Esophagus muscularis mucosa (tissue), 4 donors: ENCODE data around the gene TPPP. TPM values are rescaled to one million over a fixed set of nuclear protein-coding genes. Genes with fewer than 3 reads are reported as not detected.

ENCODE experiments used
- DNase-seq: peaks from one replicate; pipeline ENCODE4 v3.0.0-alpha.2; 2017; ENCODE audit errors: extremely low spot score
- H3K27ac ChIP-seq, 4 donors: fragments of 200-600 bp; sonication (generic); replicated peaks in 1 of 4; 1 replicate in 3 of 4; 2 replicates in 1 of 4; pipeline ENCODE4 v1.5.1; 2016 to 2019; ENCODE audit warnings: mild to moderate bottlenecking in 1 of 4
- H3K27me3 ChIP-seq, 4 donors: fragments of 200-600 bp; sonication (generic); one replicate each; pipeline versions ENCODE4 v1.5.1 to v1.6.0; 2016 to 2019
- H3K36me3 ChIP-seq, 4 donors: fragments of 200-600 bp; sonication (generic); one replicate each; pipeline ENCODE4 v1.5.1; 2016 to 2019
- H3K4me1 ChIP-seq, 4 donors: fragments of 200-600 bp; sonication (generic); one replicate each; pipeline ENCODE4 v1.5.1; 2016 to 2019
- H3K4me3 ChIP-seq, 4 donors: fragments of 200-600 bp; sonication (generic); 1 replicate in 2 of 4; 2 replicates in 2 of 4; pipeline ENCODE4 v1.5.1; 2016 to 2019; ENCODE audit warnings: mild to moderate bottlenecking in 4 of 4, moderate library complexity in 1 of 4
- H3K9me3 ChIP-seq, 4 donors: fragments of 200-600 bp; sonication (generic); 1 replicate in 3 of 4; 2 replicates in 1 of 4; pipeline ENCODE4 v1.5.1; 2016 to 2019
- CTCF ChIP-seq, 3 experiments: fragments of 200-600 bp in 2 of 3; fragments of 450-650 bp in 1 of 3; sonication (generic) in 2 of 3; IDR thresholded peaks; one replicate each; pipeline ENCODE4 v1.5.1; 2017 to 2019; ENCODE audit warnings: antibody characterized with exemption in 3 of 3, mild to moderate bottlenecking in 2 of 3, moderate library complexity in 1 of 3
- EP300 ChIP-seq: sonication (generic); formaldehyde crosslinking; IDR thresholded peaks from one replicate; pipeline ENCODE4 v1.6.1; 2017; ENCODE audit warnings: antibody characterized with exemption
- POLR2A ChIP-seq: fragments of 450-650 bp; IDR thresholded peaks from one replicate; pipeline ENCODE4 v1.6.1; 2017; ENCODE audit warnings: antibody characterized with exemption, moderate library complexity, mild to moderate bottlenecking, low read depth
- POLR2AphosphoS5 ChIP-seq, 2 donors: sonication (generic); formaldehyde crosslinking; IDR thresholded peaks; one replicate each; pipeline ENCODE4 v1.6.1; 2017; ENCODE audit warnings: antibody characterized with exemption in 2 of 2
- WGBS: methylation state at CpG from one replicate; pipeline ENCODE4 v1.1.5; 2018; 5-methylcytosine and 5-hydroxymethylcytosine counted together
- intact Hi-C: fragments of 100-400 bp; cut with DNase I; formaldehyde crosslinking; loops from one replicate; pipeline ENCODE4 v1.15.1; 2023
- total RNA-seq, 4 donors: library from RNA; depleted of rRNA; stranded (reverse); fragments of >200 nt; gene quantifications; one replicate each; pipeline versions ENCODE4 v1.1.0 to v1.2.1, GENCODE V29; 2016

TPPP gene
- total RNA-seq, 4 donors from 2014 or later, result 19.5 to 45.7 (median 34.5) TPM

GRCh38 chr5:673161-673830 lies 19.9 kb downstream of the TPPP start:
- peaks cover 0 to 16% (median 0%) of the 10 kb centered on the region in 4 donors for H3K36me3 ChIP-seq
- peaks cover 47 to 96% (median 95%) of the 10 kb centered on the region in 4 donors for H3K4me1 ChIP-seq
- no peak for DNase-seq
- intact Hi-C loops, result loop anchor here (5.0 to 10.0 kb wide), 2 partner anchors 92 to 229 kb away; no protein-coding TSS in a partner anchor
- no peaks in the 10 kb centered on the region for H3K9me3 ChIP-seq
- 7% methylated on average over 9 of the region's 19 CpGs for WGBS
- H3K4me3 ChIP-seq, result peak overlapping the region; percentile 11 to 46 (median 36)
- H3K27me3 ChIP-seq, result no peaks in the 10 kb centered on the region
- H3K27ac ChIP-seq, result peak overlapping the region; percentile 75 to 81 (median 76)
- TF ChIP-seq EP300 (no peak), CTCF (IDR thresholded peaks at IDR 0.05) (no peak), POLR2A (no peak), POLR2AphosphoS5 (IDR thresholded peaks at IDR 0.05) (no peak)

- peak overlapping the region; percentile 11 to 46 (median 36) for H3K4me3 ChIP-seq
- H3K9me3 ChIP-seq, result no peaks in the 10 kb centered on the region
- H3K27ac ChIP-seq, result peak overlapping the region; percentile 75 to 81 (median 76)
- peaks cover 47 to 93% (median 93%) of the 10 kb centered on the region in 4 donors for H3K4me1 ChIP-seq
- peak; percentile 95 for DNase-seq
- H3K36me3 ChIP-seq, result peaks cover 0 to 13% (median 0%) of the 10 kb centered on the region in 4 donors
- 3% methylated on average over 16 of the region's 27 CpGs for WGBS
- intact Hi-C loops, result loop anchor here (5.0 to 10.0 kb wide), 2 partner anchors 92 to 230 kb away; no protein-coding TSS in a partner anchor
- no peaks in the 10 kb centered on the region for H3K27me3 ChIP-seq
- TF ChIP-seq EP300 (no peak), POLR2AphosphoS5 (IDR thresholded peaks at IDR 0.05) (peak in 1 of 2 donors; percentile 48)
Observed at GRCh38 chr5:672329-673160, 20.6 kb downstream of the TPPP start.

GRCh38 chr5:671459-672328 lies 21.5 kb downstream of the TPPP start:
- H3K27ac ChIP-seq, result peak overlapping the region; percentile 75 to 81 (median 76)
- peak in 1 of 2 donors; percentile 45 for TF ChIP-seq POLR2AphosphoS5 (IDR thresholded peaks at IDR 0.05)
- no peak for TF ChIP-seq EP300
- no peak for TF ChIP-seq POLR2A
- peak; percentile 88 to 98 (median 90) for TF ChIP-seq CTCF (IDR thresholded peaks at IDR 0.05)
- intact Hi-C loops, result loop anchor here (5.0 to 10.0 kb wide), 2 partner anchors 93 to 231 kb away; no protein-coding TSS in a partner anchor
- H3K4me1 ChIP-seq, result peaks cover 47 to 93% (median 87%) of the 10 kb centered on the region in 4 donors
- H3K36me3 ChIP-seq, result peaks cover 0 to 5% (median 2%) of the 10 kb centered on the region in 4 donors
- no peaks in the 10 kb centered on the region for H3K27me3 ChIP-seq
- peak overlapping the region; percentile 11 to 46 (median 36) for H3K4me3 ChIP-seq
- WGBS, result 28% methylated on average over 9 of the region's 27 CpGs
- no peaks in the 10 kb centered on the region for H3K9me3 ChIP-seq
- DNase-seq, result no peak

GRCh38 chr5:670396-671270 lies 22.5 kb downstream of the TPPP start:
- TF ChIP-seq POLR2AphosphoS5 (IDR thresholded peaks at IDR 0.05), result no peak
- Histone ChIP-seq H3K4me3 (no peak overlapping the region), H3K4me1 (peaks cover 47 to 87% (median 80%) of the 10 kb centered on the region in 4 donors), H3K27ac (peak overlapping the region; percentile 75 to 81 (median 76)), H3K9me3 (no peaks in the 10 kb centered on the region), H3K27me3 (no peaks in the 10 kb centered on the region), H3K36me3 (peaks cover 0 to 10% (median 8%) of the 10 kb centered on the region in 4 donors)
- intact Hi-C loops, result loop anchor here (5.0 to 10.0 kb wide), 2 partner anchors 94 to 232 kb away; no protein-coding TSS in a partner anchor
- no peak for DNase-seq
- 70% methylated on average over 28 of the region's 33 CpGs for WGBS
